Activated B cell treated with CpG ODN at 0.5 μM for 24 hours (primary cell): ENCODE results near the gene HMGCR. TPM values are rescaled to one million over a fixed set of nuclear protein-coding genes. Genes with fewer than 3 reads are reported as not detected.

Experiments used
- ATAC-seq: fragments of 200-7000 bp; cut with Tn5 transposase; one replicate; pipeline ENCODE4 v1.10.0; 2021; ENCODE audit warnings: low read depth, mild to moderate bottlenecking, moderate library complexity
- CTCF ChIA-PET: fragments of 350-600 bp; sonication (Branson Sonifier 250); formaldehyde crosslinking; loops from one replicate; lab custom pipeline; 2021; ENCODE audit warnings: antibody characterized with exemption; lab: Charles Lee
- POLR2A ChIA-PET: fragments of 350-600 bp; sonication (Branson Sonifier 250); formaldehyde crosslinking; loops from one replicate; lab custom pipeline; 2021; ENCODE audit warnings: antibody characterized with exemption; lab: Charles Lee
- DNase-seq: peaks from one replicate; pipeline ENCODE4 v3.0.0; 2022
- H3K27ac Mint-ChIP-seq: one replicate; pipeline ENCODE4 v1.8.0; 2020; ENCODE audit warnings: mixed read lengths
- H3K27me3 Mint-ChIP-seq: one replicate; pipeline ENCODE4 v1.8.0; 2021; ENCODE audit warnings: mixed read lengths
- H3K36me3 Mint-ChIP-seq: one replicate; pipeline ENCODE4 v1.8.0; 2021; ENCODE audit warnings: low read depth, mixed read lengths
- H3K4me1 Mint-ChIP-seq: one replicate; pipeline ENCODE4 v1.8.0; 2021; ENCODE audit warnings: mixed read lengths
- H3K4me3 Mint-ChIP-seq: one replicate; pipeline ENCODE4 v1.8.0; 2020; ENCODE audit warnings: mild to moderate bottlenecking, mixed read lengths
- H3K9me3 Mint-ChIP-seq: one replicate; pipeline ENCODE4 v1.8.0; 2020; ENCODE audit warnings: mixed read lengths
- CTCF ChIP-seq: fragments of 200-600 bp; IDR thresholded peaks from one replicate; pipeline ENCODE4 v1.8.0; 2022; ENCODE audit warnings: antibody characterized with exemption, mild to moderate bottlenecking
- intact Hi-C: fragments of 100-400 bp; cut with micrococcal nuclease; formaldehyde crosslinking; loops from one replicate; pipeline ENCODE4 v1.15.1; 2024
- total RNA-seq: library from RNA; stranded (reverse); gene quantifications from 2 replicates; pipeline ENCODE4 v1.2.3, GENCODE V29; 2022

HMGCR gene
- total RNA-seq, 1 donor from 2014 or later: 131 TPM

GRCh38 chr5:75367401-75367800, 30.4 kb downstream of the HMGCR start:
- ChIA-PET POLR2A (no interaction called here), CTCF (no interaction called here)
- intact Hi-C loops: no loop called here
- Mint-ChIP-seq H3K36me3 (peaks cover 19% of the 10 kb centered on the region), H3K27me3 (no peaks in the 10 kb centered on the region), H3K4me3 (no peak overlapping the region), H3K27ac (peak overlapping the region; percentile 62), H3K4me1 (peaks cover 4% of the 10 kb centered on the region), H3K9me3 (no peaks in the 10 kb centered on the region)
- DNase-seq (no peak), ATAC-seq (no peak)
- no peak for TF ChIP-seq CTCF

GRCh38 chr5:75368391-75368790, 31.4 kb downstream of the HMGCR start:
- ATAC-seq (no peak), DNase-seq (no peak)
- Mint-ChIP-seq H3K27me3 (no peaks in the 10 kb centered on the region), H3K36me3 (peaks cover 20% of the 10 kb centered on the region), H3K9me3 (no peaks in the 10 kb centered on the region), H3K4me1 (peaks cover 4% of the 10 kb centered on the region), H3K4me3 (no peak overlapping the region), H3K27ac (no peak overlapping the region)
- POLR2A ChIA-PET: no interaction called here
- intact Hi-C loops: no loop called here
- TF ChIP-seq CTCF: no peak
- CTCF ChIA-PET: interaction anchor here (0.6 to 0.7 kb wide), 2 partner anchors 24 to 519 kb away, joined by 3 to 4 read pairs; no protein-coding TSS in a partner anchor

- ATAC-seq (no peak), DNase-seq (no peak)
- Mint-ChIP-seq H3K36me3 (peaks cover 56% of the 10 kb centered on the region), H3K27me3 (no peaks in the 10 kb centered on the region), H3K27ac (no peak overlapping the region), H3K9me3 (no peaks in the 10 kb centered on the region), H3K4me1 (no peaks in the 10 kb centered on the region), H3K4me3 (no peak overlapping the region)
- POLR2A ChIA-PET: no interaction called here
- intact Hi-C loops: no loop called here
- no peak for TF ChIP-seq CTCF
- CTCF ChIA-PET: no interaction called here
Observed at GRCh38 chr5:75373862-75374261, 36.8 kb downstream of the HMGCR start.

GRCh38 chr5:75374394-75374814, 37.4 kb downstream of the HMGCR start:
- H3K36me3 Mint-ChIP-seq: peaks cover 57% of the 10 kb centered on the region
- H3K27ac Mint-ChIP-seq: no peak overlapping the region
- no peaks in the 10 kb centered on the region for H3K27me3 Mint-ChIP-seq
- POLR2A ChIA-PET: interaction anchor here (0.6 kb wide), 1 partner anchor 1112 kb away, joined by 3 read pairs; no protein-coding TSS in a partner anchor
- no peaks in the 10 kb centered on the region for H3K9me3 Mint-ChIP-seq
- intact Hi-C loops: no loop called here
- TF ChIP-seq CTCF: no peak
- H3K4me3 Mint-ChIP-seq: no peak overlapping the region
- DNase-seq (no peak), ATAC-seq (no peak)
- H3K4me1 Mint-ChIP-seq: no peaks in the 10 kb centered on the region
- CTCF ChIA-PET: no interaction called here

GRCh38 chr5:75375414-75375813, 38.4 kb downstream of the HMGCR start:
- ChIA-PET POLR2A (no interaction called here), CTCF (no interaction called here)
- intact Hi-C loops: no loop called here
- Mint-ChIP-seq H3K4me1 (no peaks in the 10 kb centered on the region), H3K9me3 (no peaks in the 10 kb centered on the region), H3K27me3 (no peaks in the 10 kb centered on the region), H3K27ac (no peak overlapping the region), H3K36me3 (peaks cover 67% of the 10 kb centered on the region), H3K4me3 (no peak overlapping the region)
- no peak for TF ChIP-seq CTCF
- ATAC-seq (no peak), DNase-seq (no peak)
